Transverse colon (tissue), 4 donors: ENCODE measurements around the gene PARPBP. TPM values are rescaled to one million over a fixed set of nuclear protein-coding genes. Genes with fewer than 3 reads are reported as not detected.

Experiments
- DNase-seq: peaks from one replicate; pipeline ENCODE4 v3.0.0-alpha.2; 2019
- H3K27ac ChIP-seq, 4 donors: fragments of 200-600 bp; sonication (generic); 2 replicates each; pipeline ENCODE4 v1.5.1; 2016 to 2018; ENCODE audit warnings: inconsistent platforms in 4 of 4
- H3K27me3 ChIP-seq: fragments of 200-600 bp; sonication (generic); 2 replicates; pipeline ENCODE4 v1.5.1; 2017; ENCODE audit warnings: inconsistent platforms
- H3K36me3 ChIP-seq, 4 donors: fragments of 200-600 bp; sonication (generic); 2 replicates each; pipeline ENCODE4 v1.5.1; 2017 to 2019; ENCODE audit warnings: inconsistent platforms in 4 of 4
- H3K4me1 ChIP-seq, 4 donors: fragments of 200-600 bp; sonication (generic); 2 replicates each; pipeline ENCODE4 v1.5.1; 2017 to 2020; ENCODE audit warnings: inconsistent platforms in 4 of 4
- H3K4me3 ChIP-seq, 4 donors: fragments of 200-600 bp; sonication (generic); 1 replicate in 1 of 4; 2 replicates in 3 of 4; pipeline versions ENCODE4 v1.5.1 to v1.6.1; 2017 to 2019; ENCODE audit warnings: inconsistent platforms in 4 of 4
- H3K9me3 ChIP-seq, 2 donors: fragments of 200-600 bp; sonication (generic); 2 replicates each; pipeline ENCODE4 v1.5.1; 2017 to 2019; ENCODE audit warnings: inconsistent platforms in 2 of 2
- EP300 ChIP-seq: sonication (generic); formaldehyde crosslinking; IDR thresholded peaks from one replicate; pipeline ENCODE4 v1.6.1; 2017; ENCODE audit warnings: antibody characterized with exemption, low read depth
- POLR2A ChIP-seq: fragments of 450-650 bp; IDR thresholded peaks from one replicate; pipeline ENCODE4 v1.6.1; 2016; ENCODE audit warnings: antibody characterized with exemption, mild to moderate bottlenecking, moderate library complexity
- POLR2AphosphoS5 ChIP-seq, 3 donors: sonication (generic); formaldehyde crosslinking; IDR thresholded peaks; one replicate each; pipeline ENCODE4 v1.6.1; 2016; ENCODE audit warnings: antibody characterized with exemption in 3 of 3
- WGBS, 2 donors: methylation state at CpG; one replicate each; pipeline ENCODE4 v1.1.5; 2018; ENCODE audit warnings: low coverage in 1 of 2; 5-methylcytosine and 5-hydroxymethylcytosine counted together
- in situ Hi-C, 4 donors: fragments of 200-750 bp; cut with MboI; loops; one replicate each; pipeline versions ENCODE4 v1.15.0 to v1.15.1; 2017; ENCODE audit warnings: low sequenced_read_pairs in 3 of 4, low pct_ligation_motif_present in 1 of 4, low pct_unique_long_range_greater_than_20kb in 1 of 4
- intact Hi-C: fragments of 100-400 bp; cut with DNase I; formaldehyde crosslinking; loops from one replicate; pipeline ENCODE4 v1.15.1; 2023; ENCODE audit warnings: low total_unique reads
- total RNA-seq, 4 donors: library from RNA; depleted of rRNA; stranded (reverse); fragments of >200 nt; gene quantifications; one replicate each; pipeline ENCODE4 v1.1.0, GENCODE V29; 2016
- TF ChIP-seq, protein P1 (sequence below), 5 experiments: fragments of 200-600 bp in 3 of 5; fragments of 450-650 bp in 2 of 5; sonication (generic) in 3 of 5; IDR thresholded peaks; 1 replicate in 2 of 5; 2 replicates in 3 of 5; pipeline ENCODE4 v1.5.1; 2016 to 2017; ENCODE audit warnings: antibody characterized with exemption in 5 of 5, inconsistent platforms in 3 of 5, mild to moderate bottlenecking in 2 of 5, moderate library complexity in 1 of 5

PARPBP gene
- total RNA-seq, 4 donors from 2014 or later, result 1.2 to 4.1 (median 2.4) TPM

DNA sequence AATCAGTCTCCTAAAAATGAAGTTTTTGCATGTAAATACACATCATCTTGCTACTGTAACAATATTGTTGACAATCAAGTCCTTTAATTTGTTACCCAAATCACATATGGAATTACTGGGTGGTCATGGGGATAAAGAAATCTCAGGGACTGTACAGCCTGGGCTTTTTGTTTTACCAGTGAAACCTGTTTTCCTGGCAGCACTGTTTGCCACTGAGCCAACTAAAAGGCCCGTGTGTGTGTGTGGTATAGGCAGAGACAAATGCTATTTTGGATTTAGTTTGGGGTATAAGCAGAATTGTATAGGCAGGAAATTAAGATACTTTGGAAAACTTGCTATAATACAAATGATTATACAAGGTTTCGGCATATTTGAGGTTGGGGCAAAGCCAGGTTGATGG lies 5.8 kb upstream of the PARPBP start:
- in situ Hi-C loops (no loop called here), intact Hi-C loops (no loop called here)
- 67 to 71% methylated on average over 1 to 2 of the region's 2 CpGs for WGBS, 2 donors

DNA sequence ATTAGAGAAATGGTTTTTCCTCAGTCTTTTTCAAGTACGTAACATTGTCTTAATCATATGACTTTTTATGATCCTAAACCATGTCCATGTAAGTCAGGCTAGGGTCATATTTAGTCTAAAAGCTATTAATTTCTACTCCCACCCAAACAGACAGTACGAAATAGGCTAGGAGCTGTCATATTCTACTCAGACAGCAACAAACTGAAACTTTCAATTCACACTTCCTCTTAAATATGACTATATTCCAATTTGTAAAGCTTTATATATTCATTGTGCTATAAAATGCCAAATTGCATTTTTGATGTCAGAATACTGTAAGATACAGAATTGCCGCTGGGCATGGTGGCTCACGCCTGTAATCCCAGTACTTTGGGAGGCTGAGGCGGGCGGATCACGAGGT lies 3.6 kb upstream of the PARPBP start:
- TF ChIP-seq, protein P1, sequence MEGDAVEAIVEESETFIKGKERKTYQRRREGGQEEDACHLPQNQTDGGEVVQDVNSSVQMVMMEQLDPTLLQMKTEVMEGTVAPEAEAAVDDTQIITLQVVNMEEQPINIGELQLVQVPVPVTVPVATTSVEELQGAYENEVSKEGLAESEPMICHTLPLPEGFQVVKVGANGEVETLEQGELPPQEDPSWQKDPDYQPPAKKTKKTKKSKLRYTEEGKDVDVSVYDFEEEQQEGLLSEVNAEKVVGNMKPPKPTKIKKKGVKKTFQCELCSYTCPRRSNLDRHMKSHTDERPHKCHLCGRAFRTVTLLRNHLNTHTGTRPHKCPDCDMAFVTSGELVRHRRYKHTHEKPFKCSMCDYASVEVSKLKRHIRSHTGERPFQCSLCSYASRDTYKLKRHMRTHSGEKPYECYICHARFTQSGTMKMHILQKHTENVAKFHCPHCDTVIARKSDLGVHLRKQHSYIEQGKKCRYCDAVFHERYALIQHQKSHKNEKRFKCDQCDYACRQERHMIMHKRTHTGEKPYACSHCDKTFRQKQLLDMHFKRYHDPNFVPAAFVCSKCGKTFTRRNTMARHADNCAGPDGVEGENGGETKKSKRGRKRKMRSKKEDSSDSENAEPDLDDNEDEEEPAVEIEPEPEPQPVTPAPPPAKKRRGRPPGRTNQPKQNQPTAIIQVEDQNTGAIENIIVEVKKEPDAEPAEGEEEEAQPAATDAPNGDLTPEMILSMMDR (IDR thresholded peaks at IDR 0.05), result no peak
- TF ChIP-seq POLR2A (no peak), EP300 (no peak), POLR2AphosphoS5 (IDR thresholded peaks at IDR 0.05) (no peak)
- DNase-seq, result no peak
- Histone ChIP-seq H3K27ac (no peak overlapping the region), H3K27me3 (no peaks in the 10 kb centered on the region), H3K9me3 (no peaks in the 10 kb centered on the region), H3K4me1 (peaks cover 8 to 20% (median 15%) of the 10 kb centered on the region in 4 donors), H3K36me3 (peaks cover 0 to 14% (median 5%) of the 10 kb centered on the region in 4 donors), H3K4me3 (no peak overlapping the region)
- WGBS, 2 donors, result 91 to 93% methylated on average over 7 of the region's 7 CpGs
- in situ Hi-C loops (no loop called here), intact Hi-C loops (no loop called here)

More for the DNA sequence above, 5.8 kb upstream of the PARPBP start:
- no peak for DNase-seq
- Histone ChIP-seq H3K36me3 (peaks cover 0 to 14% (median 7%) of the 10 kb centered on the region in 4 donors), H3K4me1 (peaks cover 4 to 8% (median 6%) of the 10 kb centered on the region in 4 donors), H3K27ac (no peak overlapping the region), H3K4me3 (no peak overlapping the region), H3K9me3 (no peaks in the 10 kb centered on the region), H3K27me3 (no peaks in the 10 kb centered on the region)
- TF ChIP-seq, protein P1 (IDR thresholded peaks at IDR 0.05), result no peak
- TF ChIP-seq EP300 (no peak), POLR2A (no peak), POLR2AphosphoS5 (IDR thresholded peaks at IDR 0.05) (no peak)

DNA sequence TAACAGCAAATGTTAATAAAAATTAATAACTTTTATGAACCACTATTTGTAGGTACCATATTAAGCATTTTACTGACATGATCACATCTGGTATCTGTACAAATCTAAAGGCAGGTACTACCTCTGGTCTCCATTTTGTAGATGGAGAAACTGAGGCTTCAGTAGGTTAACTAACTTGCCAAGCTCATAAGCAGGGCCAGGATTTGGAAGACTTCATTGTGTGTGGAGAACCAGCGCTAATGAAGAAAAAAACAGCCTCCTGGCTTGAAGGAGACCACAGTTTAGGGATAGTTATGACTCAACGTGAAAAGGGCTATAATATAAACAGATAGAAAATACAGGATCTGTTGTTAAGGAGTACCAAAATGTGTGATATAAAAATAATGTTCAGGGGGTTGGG lies 1.1 kb upstream of the PARPBP start:
- 22 to 40% methylated on average over 2 of the region's 2 CpGs for WGBS, 2 donors
- H3K4me1 ChIP-seq, result peaks cover 8 to 20% (median 15%) of the 10 kb centered on the region in 4 donors
- H3K36me3 ChIP-seq, result peaks cover 0 to 14% (median 3%) of the 10 kb centered on the region in 4 donors
- H3K4me3 ChIP-seq, result peak overlapping the region in 3 of 4 donors; percentile 65 to 90 (median 86)
- no peak for DNase-seq
- no peaks in the 10 kb centered on the region for H3K9me3 ChIP-seq
- H3K27me3 ChIP-seq, result no peaks in the 10 kb centered on the region
- intact Hi-C loops, result no loop called here
- in situ Hi-C loops, result no loop called here
- peak overlapping the region in 1 of 4 donors; percentile 93 for H3K27ac ChIP-seq
- TF ChIP-seq EP300, result no peak
- TF ChIP-seq, protein P1 (IDR thresholded peaks at IDR 0.05), result no peak
- TF ChIP-seq POLR2A, result no peak
- TF ChIP-seq POLR2AphosphoS5 (IDR thresholded peaks at IDR 0.05), result no peak

DNA sequence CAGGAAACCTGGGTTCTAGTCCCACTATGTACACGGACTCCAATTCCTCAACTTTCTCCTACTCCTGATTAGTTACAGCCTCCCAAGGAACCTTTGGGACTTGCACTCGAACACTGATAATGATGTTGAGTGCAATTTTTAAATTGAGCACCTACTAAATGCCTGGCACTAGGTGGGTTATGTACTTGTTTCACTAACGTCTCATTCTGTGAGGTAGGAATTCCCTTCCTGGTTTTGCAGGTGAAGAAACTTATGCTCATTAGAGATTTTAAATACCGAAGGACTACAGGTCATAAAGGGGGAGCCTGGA lies 536 bp downstream of the PARPBP start:
- Histone ChIP-seq H3K27me3 (no peaks in the 10 kb centered on the region), H3K4me3 (peak overlapping the region; percentile 36 to 90 (median 76)), H3K27ac (peak overlapping the region in 3 of 4 donors; percentile 87 to 93 (median 91)), H3K36me3 (peaks cover 0 to 12% (median 3%) of the 10 kb centered on the region in 4 donors), H3K4me1 (peaks cover 8 to 20% (median 15%) of the 10 kb centered on the region in 4 donors), H3K9me3 (no peaks in the 10 kb centered on the region)
- no peak for DNase-seq
- TF ChIP-seq POLR2A (no peak), POLR2AphosphoS5 (IDR thresholded peaks at IDR 0.05) (no peak), EP300 (no peak)
- TF ChIP-seq, protein P1 (IDR thresholded peaks at IDR 0.05), result no peak
- in situ Hi-C loops (no loop called here), intact Hi-C loops (no loop called here)
- 0 to 2% methylated on average over 3 to 4 of the region's 4 CpGs for WGBS, 2 donors
